ENCODE measurements around the gene IWS1.
"Not testable (repeated sequence)": the region's sequence is repeated elsewhere in the genome, so short reads cannot be mapped to it uniquely, and the experiment has no call there.

IWS1 gene

GRCh38 chr2:127526132-127527000, at the start of gene IWS1:
IWS1 (minus strand) TSS chr2:127526489; CDS start chr2:127526208, 281 bp downstream.
- peak; percentile 98 for DNase-seq

- DNase-seq, result no peak
Observed at GRCh38 chr2:127575941-127576432, 49.7 kb upstream of the IWS1 start.

- no peak for DNase-seq
Observed at GRCh38 chr2:127575185-127575765, 49.0 kb upstream of the IWS1 start.

- DNase-seq, result no peak
Observed at GRCh38 chr2:127574656-127575055, 48.4 kb upstream of the IWS1 start.

GRCh38 chr2:127573771-127574170, 47.5 kb upstream of the IWS1 start:
- peak; percentile 37 for DNase-seq

GRCh38 chr2:127573298-127573697, 47.0 kb upstream of the IWS1 start:
- DNase-seq, result no peak

GRCh38 chr2:127572841-127573240, 46.6 kb upstream of the IWS1 start:
- peak; percentile 21 for DNase-seq

GRCh38 chr2:127572352-127572751, 46.1 kb upstream of the IWS1 start:
- DNase-seq, result not testable (repeated sequence)

GRCh38 chr2:127570282-127571250, 44.3 kb upstream of the IWS1 start:
- peak; percentile 55 for DNase-seq

- peak; percentile 31 for DNase-seq
Observed at GRCh38 chr2:127569666-127570065, 43.4 kb upstream of the IWS1 start.

GRCh38 chr2:127568128-127568527, 41.8 kb upstream of the IWS1 start:
- DNase-seq, result no peak

- no peak for DNase-seq
Observed at GRCh38 chr2:127567351-127567854, 41.1 kb upstream of the IWS1 start.

- DNase-seq, result no peak
Observed at GRCh38 chr2:127566576-127566975, 40.3 kb upstream of the IWS1 start.

- no peak for DNase-seq
Observed at GRCh38 chr2:127566139-127566417, 39.8 kb upstream of the IWS1 start.

GRCh38 chr2:127565261-127566138, 39.2 kb upstream of the IWS1 start:
- DNase-seq, result no peak

- DNase-seq, result no peak
Observed at GRCh38 chr2:127564429-127565260, 38.4 kb upstream of the IWS1 start.

- no peak for DNase-seq
Observed at GRCh38 chr2:127563458-127564428, 37.5 kb upstream of the IWS1 start.

GRCh38 chr2:127562936-127563335, 36.6 kb upstream of the IWS1 start:
- DNase-seq, result no peak

- no peak for DNase-seq
Observed at GRCh38 chr2:127561371-127561770, 35.1 kb upstream of the IWS1 start.

GRCh38 chr2:127560931-127561280, 34.6 kb upstream of the IWS1 start:
- DNase-seq, result no peak

All from islet precursor cell (in vitro differentiated cells).